ENCODE results near the gene BRD3OS.
A peak's percentile ranks its signal among the peaks of the same experiment; 100 is the strongest.

Gene BRD3OS

GRCh38 chr9:134005381-134005780 lies 19.9 kb upstream of the BRD3OS start:
- no peak for DNase-seq
- Mint-ChIP-seq H3K36me3 (no peaks in the 10 kb centered on the region), H3K9me3 (peaks cover 1 to 5% of the 10 kb centered on the region in 2 donors), H3K4me3 (no peak overlapping the region), H3K4me1 (no peaks in the 10 kb centered on the region), H3K27me3 (peaks cover 28 to 47% of the 10 kb centered on the region in 2 donors), H3K27ac (no peak overlapping the region)
- no peak for ATAC-seq (replicated peaks)

- no peak for ATAC-seq (replicated peaks)
- H3K36me3 Mint-ChIP-seq: peaks cover 0 to 5% of the 10 kb centered on the region in 2 donors
- H3K4me3 Mint-ChIP-seq: no peak overlapping the region
- DNase-seq: no peak
- peaks cover 26 to 35% of the 10 kb centered on the region in 2 donors for H3K27me3 Mint-ChIP-seq
- H3K27ac Mint-ChIP-seq: no peak overlapping the region
- no peaks in the 10 kb centered on the region for H3K4me1 Mint-ChIP-seq
- peaks cover 1 to 5% of the 10 kb centered on the region in 2 donors for H3K9me3 Mint-ChIP-seq
Observed at GRCh38 chr9:134007150-134007549, 18.1 kb upstream of the BRD3OS start.

- H3K36me3 Mint-ChIP-seq: peaks cover 0 to 5% of the 10 kb centered on the region in 2 donors
- DNase-seq: no peak
Observed at GRCh38 chr9:134007571-134007970, 17.7 kb upstream of the BRD3OS start.

GRCh38 chr9:134010310-134011173 lies 14.7 kb upstream of the BRD3OS start:
- Mint-ChIP-seq H3K36me3 (peaks cover 0 to 8% of the 10 kb centered on the region in 2 donors), H3K4me3 (no peak overlapping the region), H3K9me3 (peaks cover 0 to 2% of the 10 kb centered on the region in 2 donors), H3K27ac (no peak overlapping the region), H3K27me3 (peaks cover 16 to 23% of the 10 kb centered on the region in 2 donors), H3K4me1 (no peaks in the 10 kb centered on the region)
- ATAC-seq (replicated peaks) (no peak), DNase-seq (no peak)

More at GRCh38 chr9:134007571-134007970, 17.7 kb upstream of the BRD3OS start:
- Mint-ChIP-seq H3K4me3 (no peak overlapping the region), H3K27me3 (peaks cover 22 to 31% of the 10 kb centered on the region in 2 donors), H3K27ac (no peak overlapping the region), H3K4me1 (no peaks in the 10 kb centered on the region), H3K9me3 (peaks cover 1 to 5% of the 10 kb centered on the region in 2 donors)
- ATAC-seq (replicated peaks): no peak

GRCh38 chr9:134011401-134011800 lies 13.9 kb upstream of the BRD3OS start:
- ATAC-seq (replicated peaks): no peak
- Mint-ChIP-seq H3K36me3 (peaks cover 0 to 8% of the 10 kb centered on the region in 2 donors), H3K4me1 (no peaks in the 10 kb centered on the region), H3K4me3 (no peak overlapping the region), H3K27ac (peak overlapping the region; percentile 75), H3K27me3 (peaks cover 16 to 23% of the 10 kb centered on the region in 2 donors), H3K9me3 (peaks cover 0 to 2% of the 10 kb centered on the region in 2 donors)
- DNase-seq: no peak

GRCh38 chr9:134014946-134015345 lies 10.3 kb upstream of the BRD3OS start:
- DNase-seq (no peak), ATAC-seq (replicated peaks) (no peak)
- Mint-ChIP-seq H3K36me3 (peaks cover 0 to 8% of the 10 kb centered on the region in 2 donors), H3K4me3 (no peak overlapping the region), H3K27ac (no peak overlapping the region), H3K9me3 (peaks cover 0 to 2% of the 10 kb centered on the region in 2 donors), H3K27me3 (no peaks in the 10 kb centered on the region), H3K4me1 (no peaks in the 10 kb centered on the region)

- Mint-ChIP-seq H3K27me3 (no peaks in the 10 kb centered on the region), H3K4me1 (peaks cover 6 to 22% of the 10 kb centered on the region in 2 donors), H3K36me3 (peaks cover 3 to 9% of the 10 kb centered on the region in 2 donors), H3K9me3 (no peaks in the 10 kb centered on the region), H3K4me3 (peak overlapping the region in 1 of 2 donors; percentile 85), H3K27ac (no peak overlapping the region)
- no peak for DNase-seq
- ATAC-seq (replicated peaks): no peak
Observed at GRCh38 chr9:134024214-134024792, 978 bp upstream of the BRD3OS start.

- Mint-ChIP-seq H3K9me3 (no peaks in the 10 kb centered on the region), H3K4me1 (peaks cover 6 to 22% of the 10 kb centered on the region in 2 donors), H3K36me3 (peaks cover 3 to 12% of the 10 kb centered on the region in 2 donors), H3K27me3 (no peaks in the 10 kb centered on the region), H3K27ac (peak overlapping the region; percentile 89), H3K4me3 (peak overlapping the region; percentile 85 to 88)
- ATAC-seq (replicated peaks): peak; percentile 56 to 66
- peak; percentile 42 for DNase-seq
Observed at GRCh38 chr9:134025606-134026541, 593 bp downstream of the BRD3OS start.

GRCh38 chr9:134026581-134026980 lies 1.3 kb downstream of the BRD3OS start:
- Mint-ChIP-seq H3K9me3 (no peaks in the 10 kb centered on the region), H3K4me1 (peaks cover 6 to 22% of the 10 kb centered on the region in 2 donors), H3K36me3 (peaks cover 7 to 16% of the 10 kb centered on the region in 2 donors), H3K4me3 (peak overlapping the region; percentile 85 to 88), H3K27me3 (no peaks in the 10 kb centered on the region), H3K27ac (no peak overlapping the region)
- DNase-seq (no peak), ATAC-seq (replicated peaks) (no peak)

GRCh38 chr9:134026981-134027380 lies 1.7 kb downstream of the BRD3OS start:
- DNase-seq (no peak), ATAC-seq (replicated peaks) (no peak)
- peaks cover 6 to 22% of the 10 kb centered on the region in 2 donors for H3K4me1 Mint-ChIP-seq

GRCh38 chr9:134027561-134027960 lies 2.3 kb downstream of the BRD3OS start:
- Mint-ChIP-seq H3K27ac (no peak overlapping the region), H3K27me3 (no peaks in the 10 kb centered on the region), H3K36me3 (peaks cover 7 to 16% of the 10 kb centered on the region in 2 donors), H3K4me3 (no peak overlapping the region), H3K4me1 (peaks cover 6 to 22% of the 10 kb centered on the region in 2 donors), H3K9me3 (no peaks in the 10 kb centered on the region)
- DNase-seq (no peak), ATAC-seq (replicated peaks) (no peak)

More at GRCh38 chr9:134026981-134027380, 1.7 kb downstream of the BRD3OS start:
- Mint-ChIP-seq H3K9me3 (no peaks in the 10 kb centered on the region), H3K27ac (no peak overlapping the region), H3K4me3 (no peak overlapping the region), H3K36me3 (peaks cover 7 to 16% of the 10 kb centered on the region in 2 donors), H3K27me3 (no peaks in the 10 kb centered on the region)

- H3K27ac Mint-ChIP-seq: no peak overlapping the region
- peaks cover 6 to 22% of the 10 kb centered on the region in 2 donors for H3K4me1 Mint-ChIP-seq
- DNase-seq (no peak), ATAC-seq (replicated peaks) (no peak)
- H3K27me3 Mint-ChIP-seq: no peaks in the 10 kb centered on the region
- no peaks in the 10 kb centered on the region for H3K9me3 Mint-ChIP-seq
- peaks cover 11 to 20% of the 10 kb centered on the region in 2 donors for H3K36me3 Mint-ChIP-seq
- H3K4me3 Mint-ChIP-seq: no peak overlapping the region
Observed at GRCh38 chr9:134028076-134028475, 2.8 kb downstream of the BRD3OS start.

- DNase-seq (no peak), ATAC-seq (replicated peaks) (no peak)
- no peaks in the 10 kb centered on the region for H3K27me3 Mint-ChIP-seq
- H3K4me3 Mint-ChIP-seq: no peak overlapping the region
- H3K27ac Mint-ChIP-seq: no peak overlapping the region
- peaks cover 6 to 22% of the 10 kb centered on the region in 2 donors for H3K4me1 Mint-ChIP-seq
- no peaks in the 10 kb centered on the region for H3K9me3 Mint-ChIP-seq
- H3K36me3 Mint-ChIP-seq: peaks cover 13 to 24% of the 10 kb centered on the region in 2 donors
Observed at GRCh38 chr9:134028575-134029247, 3.4 kb downstream of the BRD3OS start.

All from stimulated activated naive B cell treated with anti-CD40 and anti-IgM and Interleukin-4, amounts not matched to agents 10 μg/mL and 1 μg/mL and 100 μg/mL, for 72 hours (primary cell).